Astrocyte of the cerebellum (primary cell): ENCODE measurements around the gene FSTL4.

Experiments used
- DNase-seq: peaks from one replicate; pipeline ENCODE4 v3.0.0-alpha.2; 2011; ENCODE audit warnings: low read depth
- H3K4me3 ChIP-seq: 2 replicates; pipeline ENCODE4 v1.5.1; 2011; ENCODE audit warnings: mild to moderate bottlenecking, low read depth, low read length, moderate library complexity
- CTCF ChIP-seq: IDR thresholded peaks from 2 replicates; pipeline ENCODE4 v1.5.1; 2012; ENCODE audit warnings: low read length, low read depth, moderate library complexity, mild to moderate bottlenecking; ENCODE audit errors: missing control alignments
- in situ Hi-C: cut with HindIII; loops from 2 replicates; pipeline ENCODE4 v1.10.0; 2017; ENCODE audit warnings: low sequenced_read_pairs

The FSTL4 gene

GRCh38 chr5:133159543-133159942, 452.8 kb downstream of the FSTL4 start:
- H3K4me3 ChIP-seq, result no peak overlapping the region
- TF ChIP-seq CTCF, result no peak
- in situ Hi-C loops, result no loop called here
- DNase-seq, result no peak

GRCh38 chr5:133155326-133155969, 456.9 kb downstream of the FSTL4 start:
- TF ChIP-seq CTCF, result no peak
- H3K4me3 ChIP-seq, result no peak overlapping the region
- in situ Hi-C loops, result no loop called here
- no peak for DNase-seq

GRCh38 chr5:133154274-133155075, 457.9 kb downstream of the FSTL4 start:
- TF ChIP-seq CTCF, result no peak
- in situ Hi-C loops, result no loop called here
- DNase-seq, result no peak
- H3K4me3 ChIP-seq, result no peak overlapping the region

GRCh38 chr5:133150909-133151544, 461.3 kb downstream of the FSTL4 start:
- DNase-seq, result no peak
- in situ Hi-C loops, result no loop called here
- no peak for TF ChIP-seq CTCF
- H3K4me3 ChIP-seq, result no peak overlapping the region

- H3K4me3 ChIP-seq, result no peak overlapping the region
- in situ Hi-C loops, result no loop called here
- no peak for TF ChIP-seq CTCF
- DNase-seq, result no peak
Observed at GRCh38 chr5:133149345-133149744, 463.0 kb downstream of the FSTL4 start.

- DNase-seq, result no peak
- TF ChIP-seq CTCF, result no peak
- H3K4me3 ChIP-seq, result no peak overlapping the region
- in situ Hi-C loops, result no loop called here
Observed at GRCh38 chr5:133147815-133148567, 464.4 kb downstream of the FSTL4 start.
